HG02970 (cell line): ENCODE measurements around the gene TEFM.
A peak's percentile ranks its signal among the peaks of the same experiment; 100 is the strongest.
"Not testable (repeated sequence)": the region's sequence is repeated elsewhere in the genome, so short reads cannot be mapped to it uniquely, and the experiment has no call there.

ENCODE experiments used
- ATAC-seq: cut with Tn5 transposase; IDR thresholded peaks from one replicate; pipeline ENCODE4 v1.9.1; 2021; ENCODE audit warnings: mild to moderate bottlenecking, moderate library complexity, moderate number of reproducible peaks; ENCODE audit not compliant: unreplicated experiment, low FRiP score

The TEFM gene, protein sequence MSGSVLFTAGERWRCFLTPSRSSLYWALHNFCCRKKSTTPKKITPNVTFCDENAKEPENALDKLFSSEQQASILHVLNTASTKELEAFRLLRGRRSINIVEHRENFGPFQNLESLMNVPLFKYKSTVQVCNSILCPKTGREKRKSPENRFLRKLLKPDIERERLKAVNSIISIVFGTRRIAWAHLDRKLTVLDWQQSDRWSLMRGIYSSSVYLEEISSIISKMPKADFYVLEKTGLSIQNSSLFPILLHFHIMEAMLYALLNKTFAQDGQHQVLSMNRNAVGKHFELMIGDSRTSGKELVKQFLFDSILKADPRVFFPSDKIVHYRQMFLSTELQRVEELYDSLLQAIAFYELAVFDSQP

GRCh38 chr17:30906101-30906911 is at the start of gene TEFM:
TSS of gene TEFM (minus strand) at chr17:30906238. CDS start at chr17:30906198, 40 bp downstream.
- peak; percentile 82 for ATAC-seq

DNA sequence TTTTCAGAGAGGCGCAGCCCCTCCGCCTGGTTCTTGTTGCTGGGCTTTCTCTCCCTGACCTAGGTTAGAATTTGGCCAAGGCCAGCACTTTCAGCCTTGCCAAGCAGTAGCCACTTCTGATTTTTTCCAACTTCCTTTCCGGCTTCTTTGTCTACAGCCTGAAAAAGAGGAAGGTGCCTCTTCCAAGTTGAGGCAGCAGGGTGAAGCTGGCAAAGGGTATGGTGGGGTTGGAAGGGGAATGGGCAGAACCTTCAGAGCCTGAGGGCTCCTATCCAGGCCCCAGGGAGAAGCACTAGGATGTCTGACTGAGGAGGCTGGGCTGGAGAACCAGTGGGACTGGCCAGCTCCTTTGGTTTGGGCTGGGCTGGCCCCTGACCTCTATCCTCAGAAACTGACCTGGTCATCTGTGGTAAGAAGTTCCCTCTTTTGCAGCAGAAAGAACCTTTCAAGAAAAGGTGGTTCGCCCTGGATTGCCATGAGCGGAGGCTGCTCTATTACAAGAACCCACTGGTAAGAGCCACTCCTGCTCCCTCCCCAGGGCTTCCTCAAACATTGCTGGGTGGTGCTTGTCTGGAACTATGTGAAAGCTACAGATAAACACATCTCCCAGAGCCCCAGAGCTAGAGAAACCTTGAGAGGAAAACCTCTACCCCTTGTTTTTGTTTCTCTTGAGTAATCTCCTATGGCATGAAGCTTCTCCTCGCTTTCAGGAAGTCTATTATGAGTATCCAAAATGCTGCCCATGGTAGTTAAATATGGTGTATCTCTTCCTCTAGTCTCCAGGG is 48.2 kb upstream of the TEFM start:
- ATAC-seq, result no peak

GRCh38 chr17:30952638-30953393 is 46.8 kb upstream of the TEFM start:
- ATAC-seq, result no peak

DNA sequence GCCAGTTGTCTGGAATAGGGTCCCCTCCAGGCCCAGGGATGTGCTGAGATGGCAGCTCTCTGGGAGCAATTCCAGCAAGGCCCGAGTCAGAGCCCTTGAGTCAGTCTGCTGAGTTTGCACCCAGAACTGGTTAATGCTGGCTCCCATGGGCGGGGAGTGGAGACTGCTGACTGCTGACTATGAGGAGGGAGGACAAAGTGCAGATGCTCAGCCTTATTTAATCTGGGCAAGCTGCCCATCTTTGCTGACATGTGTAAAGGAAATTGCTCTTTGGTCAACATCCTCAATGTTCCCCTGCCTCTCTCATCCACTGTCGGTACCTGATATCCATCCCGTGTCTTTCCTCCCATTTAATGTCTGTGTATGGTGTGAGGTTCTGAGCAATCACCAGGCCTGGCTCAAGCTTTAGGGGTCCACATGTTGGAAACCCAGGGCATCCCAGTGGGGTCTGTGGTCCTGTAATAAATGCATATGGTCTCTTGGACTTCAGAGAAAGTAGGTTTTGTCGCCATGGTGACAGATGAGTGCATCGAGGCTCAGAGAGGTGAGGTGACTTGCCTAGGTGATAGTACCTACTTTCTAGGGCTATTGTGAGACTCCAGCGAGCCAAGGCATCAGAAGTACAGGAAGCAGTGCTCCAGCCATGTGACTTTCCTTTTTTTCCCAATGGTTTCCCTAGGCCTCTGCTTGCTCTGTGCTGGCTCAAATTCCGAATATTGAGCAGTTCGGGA is 44.8 kb upstream of the TEFM start:
- ATAC-seq, result no peak

DNA sequence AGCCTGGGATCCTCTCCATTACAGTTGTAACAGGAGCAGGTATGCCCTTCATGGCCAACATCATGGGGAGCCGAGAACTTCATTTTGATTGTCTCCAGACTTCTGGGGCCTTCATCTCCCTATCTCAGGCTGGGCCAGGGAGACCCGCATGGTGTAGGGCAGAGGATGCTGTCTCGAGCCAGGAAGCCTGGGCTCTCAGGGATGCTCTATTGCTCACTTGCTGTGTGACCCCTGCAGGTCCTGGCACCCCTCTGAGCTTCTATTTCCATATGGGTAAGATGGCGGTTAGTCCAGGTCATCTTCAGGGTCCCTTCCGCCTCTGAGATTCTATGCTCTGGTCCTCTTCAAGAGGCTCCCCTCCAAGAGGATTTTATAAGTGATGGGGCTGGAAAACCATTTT is 44.2 kb upstream of the TEFM start:
- no peak for ATAC-seq

GRCh38 chr17:30947796-30948195 is 41.8 kb upstream of the TEFM start:
- ATAC-seq, result no peak

- ATAC-seq, result no peak
Observed at GRCh38 chr17:30942308-30943079, 36.5 kb upstream of the TEFM start.

DNA sequence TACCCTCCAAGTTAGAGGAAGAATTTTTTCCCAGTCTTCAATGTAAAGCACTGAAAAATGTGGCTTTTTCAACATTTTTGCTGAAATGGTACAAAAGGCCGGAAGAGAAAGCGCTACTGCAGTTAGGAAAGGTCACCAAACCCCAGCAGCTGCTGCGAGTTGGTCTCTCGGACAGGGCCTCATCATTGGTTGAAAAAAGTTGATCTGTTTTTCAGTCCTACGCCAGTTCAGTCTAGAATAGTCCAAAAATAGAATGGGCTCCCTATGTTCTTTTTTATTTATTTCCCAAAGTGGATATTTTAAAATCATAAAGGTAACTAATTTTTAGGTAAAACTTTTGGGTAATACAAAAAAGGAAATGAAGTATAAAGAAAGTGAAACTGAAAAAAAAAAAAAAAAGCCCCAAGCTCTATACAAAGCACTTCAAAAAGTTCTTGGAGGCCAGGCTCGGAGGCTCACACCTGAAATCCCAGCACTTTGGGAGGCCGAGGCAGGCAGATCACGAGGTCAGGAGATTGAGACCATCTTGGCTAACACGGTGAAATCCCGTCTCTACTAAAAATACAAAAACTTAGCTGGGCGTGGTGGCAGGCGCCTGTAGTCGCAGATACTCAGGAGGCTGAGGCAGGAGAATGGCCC is 33.1 kb upstream of the TEFM start:
- no peak for ATAC-seq

DNA sequence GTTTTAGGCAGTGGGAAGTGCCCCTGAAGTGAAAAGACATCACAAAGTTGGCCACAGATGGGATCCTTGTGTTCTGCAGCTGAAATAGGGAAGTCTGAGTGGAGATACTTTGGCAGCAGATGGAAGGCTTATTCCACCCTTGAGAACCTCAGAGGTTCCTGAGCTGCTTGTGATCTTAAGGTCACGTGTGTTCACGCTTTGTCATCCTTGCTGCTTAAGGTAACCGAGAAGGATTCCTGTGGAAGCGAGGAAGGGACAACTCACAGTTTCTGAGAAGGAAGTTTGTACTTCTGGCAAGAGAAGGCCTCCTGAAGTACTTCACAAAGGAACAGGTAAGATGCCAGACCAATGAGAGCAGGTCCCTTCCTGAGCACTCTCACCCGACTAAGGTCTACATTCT is 27.9 kb upstream of the TEFM start:
- no peak for ATAC-seq

DNA sequence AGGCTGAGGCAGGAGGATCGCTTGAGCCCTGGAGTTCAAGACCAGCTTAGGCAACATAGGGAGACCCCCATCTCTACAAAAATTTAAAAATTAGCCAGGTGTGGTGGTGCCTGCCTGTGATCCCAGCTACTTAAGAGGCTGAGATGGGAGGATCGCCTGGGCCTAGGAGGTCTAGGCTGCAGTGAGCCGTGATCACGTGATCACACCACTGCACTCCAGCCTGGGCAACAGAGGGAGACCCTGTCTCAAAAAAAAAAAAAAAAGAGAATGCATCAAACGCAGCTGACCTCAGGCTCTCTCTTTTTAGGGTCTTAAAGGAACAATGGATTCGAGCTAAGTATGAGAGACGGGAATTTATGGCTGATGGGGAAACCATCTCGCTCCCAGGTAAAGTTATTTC is 25.5 kb upstream of the TEFM start:
- ATAC-seq, result not testable (repeated sequence)

- ATAC-seq, result no peak
Observed at GRCh38 chr17:30930495-30930894, 24.5 kb upstream of the TEFM start.

- not testable (repeated sequence) for ATAC-seq
Observed at GRCh38 chr17:30929861-30930260, 23.8 kb upstream of the TEFM start.

DNA sequence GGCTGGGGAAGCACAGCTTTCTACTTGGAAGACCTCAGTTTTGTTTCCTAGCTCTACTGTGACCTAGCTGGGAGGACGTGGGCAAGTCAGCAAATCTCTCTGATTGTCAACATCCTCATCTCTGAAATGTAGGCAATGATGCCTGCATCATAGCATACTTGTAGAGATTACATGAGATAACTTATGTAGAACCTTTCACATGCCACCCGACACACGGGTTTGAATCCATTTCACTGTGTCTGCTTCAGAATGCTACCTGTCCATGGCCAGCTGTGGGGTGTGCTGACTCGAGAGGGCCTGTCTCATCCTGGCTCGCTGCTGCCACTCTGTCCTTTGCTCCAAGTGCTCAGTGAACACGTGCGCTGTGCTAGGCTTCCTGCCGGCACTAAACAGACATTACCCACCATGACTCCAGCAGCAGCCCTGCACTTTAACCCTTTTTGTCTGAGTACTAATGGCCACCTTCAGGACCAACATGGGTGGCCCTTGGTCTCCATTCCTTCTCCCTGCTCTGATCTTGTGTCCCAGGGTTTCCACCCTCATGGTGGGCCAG is 23.1 kb upstream of the TEFM start:
- ATAC-seq, result no peak

GRCh38 chr17:30928584-30928983 is 22.5 kb upstream of the TEFM start:
- ATAC-seq, result no peak

DNA sequence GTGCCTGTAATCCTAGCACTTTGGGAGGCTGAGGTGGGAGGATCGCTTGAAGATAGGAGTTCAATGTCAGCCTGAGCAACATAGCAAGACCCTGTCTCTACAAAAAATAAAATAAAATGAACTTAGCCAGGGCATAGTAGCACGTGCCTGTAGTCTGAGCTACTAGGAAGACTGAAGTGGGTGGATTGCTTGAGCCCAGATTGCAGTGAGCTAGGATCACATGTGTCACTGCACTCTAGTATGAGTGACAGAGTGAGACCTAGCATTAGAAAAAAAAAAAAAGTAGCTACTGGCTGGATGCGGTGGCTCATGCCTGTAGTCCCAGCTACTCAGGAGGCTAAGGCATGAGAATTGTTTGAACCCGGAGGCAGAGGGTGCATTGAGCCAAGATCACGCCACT is 21.7 kb upstream of the TEFM start:
- ATAC-seq, result no peak

DNA sequence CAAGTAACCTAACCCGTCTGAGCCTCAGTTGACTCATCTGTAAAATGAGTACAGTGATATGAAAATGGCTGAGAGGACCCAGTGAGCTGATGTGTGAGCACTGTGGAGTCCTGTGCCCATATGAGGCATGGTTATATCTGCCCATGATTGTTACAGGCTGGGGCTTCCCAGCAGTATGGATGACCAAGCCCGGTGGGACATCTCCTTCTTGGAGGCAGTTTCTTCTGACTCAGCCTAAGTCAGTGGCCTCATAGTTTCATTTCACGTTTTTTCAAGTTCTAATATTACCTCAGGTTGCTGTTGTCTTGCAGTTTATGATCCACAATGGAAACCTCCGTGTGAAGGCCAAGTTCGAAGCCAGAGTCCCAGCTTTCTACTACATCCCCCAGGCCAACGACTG is 20.5 kb upstream of the TEFM start:
- ATAC-seq, result no peak

DNA sequence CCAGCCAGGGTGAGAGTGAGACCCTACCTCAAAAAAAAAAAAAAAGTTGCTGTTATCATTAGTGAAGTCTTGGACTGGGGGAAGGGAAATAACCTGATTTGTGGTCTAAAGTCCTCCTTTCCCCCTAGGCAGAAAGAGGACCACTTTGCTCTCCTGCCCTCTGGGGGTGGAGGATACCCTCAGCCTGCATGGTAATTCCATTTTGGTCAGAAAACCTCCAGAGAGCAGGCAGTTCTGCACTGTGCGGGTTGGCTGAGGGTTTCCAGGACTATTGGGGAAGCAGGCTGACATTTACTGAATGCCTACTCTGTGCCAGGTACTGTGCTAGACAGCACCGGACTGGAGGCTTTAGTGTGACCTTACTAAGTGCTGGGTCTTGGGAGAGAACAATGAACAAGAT is 18.3 kb upstream of the TEFM start:
- no peak for ATAC-seq
